ENCODE measurements around the gene USP12.

Gene USP12

DNA sequence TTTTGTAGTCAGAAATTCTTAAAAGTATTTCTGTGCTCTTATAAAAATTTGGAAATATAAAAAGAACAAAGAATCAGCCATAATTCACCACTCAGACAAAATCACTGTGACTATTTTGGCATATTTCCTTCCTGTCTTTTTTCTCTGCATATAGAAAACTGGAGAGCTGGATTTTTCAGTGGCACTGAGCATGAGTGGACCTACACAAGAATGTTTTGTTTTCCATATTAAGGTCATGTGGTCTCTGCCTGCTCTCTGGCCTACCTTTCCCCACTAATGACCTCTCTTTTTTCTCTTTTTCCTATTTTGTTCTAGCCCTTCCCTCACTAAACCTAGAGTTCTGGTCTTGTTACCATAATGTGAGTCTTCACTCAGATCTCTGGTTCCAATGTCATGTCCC, 17.6 kb upstream of the USP12 start:
- Histone ChIP-seq H3K4me2 (no peak overlapping the region), H3K9ac (no peak overlapping the region), H3K27ac (no peak overlapping the region), H3K36me3 (ENCODE audit: insufficient read depth) (no peaks in the 10 kb centered on the region), H3K79me2 (ENCODE audit: insufficient read depth, low read depth) (no peaks in the 10 kb centered on the region), H4K20me1 (ENCODE audit: insufficient read depth) (no peaks in the 10 kb centered on the region), H3K4me3 (IDR thresholded peaks at IDR 0.05; ENCODE audit: insufficient read depth, low read depth, low read length) (no peak overlapping the region), H3K4me1 (ENCODE audit: low read depth, poor library complexity, severe bottlenecking) (no peaks in the 10 kb centered on the region), H3K27me3 (ENCODE audit: insufficient read depth, low read depth) (no peaks in the 10 kb centered on the region), H2AFZ (ENCODE audit: low read depth) (no peak overlapping the region)
- TF ChIP-seq, protein P1, sequence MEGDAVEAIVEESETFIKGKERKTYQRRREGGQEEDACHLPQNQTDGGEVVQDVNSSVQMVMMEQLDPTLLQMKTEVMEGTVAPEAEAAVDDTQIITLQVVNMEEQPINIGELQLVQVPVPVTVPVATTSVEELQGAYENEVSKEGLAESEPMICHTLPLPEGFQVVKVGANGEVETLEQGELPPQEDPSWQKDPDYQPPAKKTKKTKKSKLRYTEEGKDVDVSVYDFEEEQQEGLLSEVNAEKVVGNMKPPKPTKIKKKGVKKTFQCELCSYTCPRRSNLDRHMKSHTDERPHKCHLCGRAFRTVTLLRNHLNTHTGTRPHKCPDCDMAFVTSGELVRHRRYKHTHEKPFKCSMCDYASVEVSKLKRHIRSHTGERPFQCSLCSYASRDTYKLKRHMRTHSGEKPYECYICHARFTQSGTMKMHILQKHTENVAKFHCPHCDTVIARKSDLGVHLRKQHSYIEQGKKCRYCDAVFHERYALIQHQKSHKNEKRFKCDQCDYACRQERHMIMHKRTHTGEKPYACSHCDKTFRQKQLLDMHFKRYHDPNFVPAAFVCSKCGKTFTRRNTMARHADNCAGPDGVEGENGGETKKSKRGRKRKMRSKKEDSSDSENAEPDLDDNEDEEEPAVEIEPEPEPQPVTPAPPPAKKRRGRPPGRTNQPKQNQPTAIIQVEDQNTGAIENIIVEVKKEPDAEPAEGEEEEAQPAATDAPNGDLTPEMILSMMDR (conservative IDR thresholded peaks at IDR 0.05; ENCODE audit: low read depth, low read length) = no peak

DNA sequence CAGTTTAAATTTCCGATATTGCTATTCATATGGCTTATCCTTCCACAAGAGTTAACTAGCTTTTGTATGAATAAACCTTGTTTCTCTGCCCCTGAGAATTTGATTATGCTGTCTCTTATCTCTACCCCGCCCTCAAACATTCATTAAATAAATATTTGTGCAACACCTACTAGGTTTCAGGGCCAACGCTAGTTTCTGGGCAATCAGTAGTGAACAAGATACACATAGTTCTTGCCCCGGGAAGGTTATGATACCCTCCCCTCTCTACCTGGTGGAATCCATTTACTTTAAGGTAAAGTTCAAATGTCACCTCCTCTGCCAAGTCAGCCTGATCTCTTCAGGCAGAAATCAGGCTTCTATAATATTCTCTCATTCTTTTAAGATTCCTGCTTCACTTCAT, 16.6 kb upstream of the USP12 start:
- Histone ChIP-seq H3K9ac (no peak overlapping the region), H3K4me2 (no peak overlapping the region), H3K79me2 (ENCODE audit: insufficient read depth, low read depth) (no peaks in the 10 kb centered on the region), H4K20me1 (ENCODE audit: insufficient read depth) (no peaks in the 10 kb centered on the region), H3K4me1 (ENCODE audit: low read depth, poor library complexity, severe bottlenecking) (no peaks in the 10 kb centered on the region), H3K36me3 (ENCODE audit: insufficient read depth) (no peaks in the 10 kb centered on the region), H3K27me3 (ENCODE audit: insufficient read depth, low read depth) (no peaks in the 10 kb centered on the region), H2AFZ (ENCODE audit: low read depth) (no peak overlapping the region), H3K27ac (no peak overlapping the region), H3K4me3 (IDR thresholded peaks at IDR 0.05; ENCODE audit: insufficient read depth, low read depth, low read length) (no peak overlapping the region)
- TF ChIP-seq, protein P1 (conservative IDR thresholded peaks at IDR 0.05; ENCODE audit: low read depth, low read length) = no peak

DNA sequence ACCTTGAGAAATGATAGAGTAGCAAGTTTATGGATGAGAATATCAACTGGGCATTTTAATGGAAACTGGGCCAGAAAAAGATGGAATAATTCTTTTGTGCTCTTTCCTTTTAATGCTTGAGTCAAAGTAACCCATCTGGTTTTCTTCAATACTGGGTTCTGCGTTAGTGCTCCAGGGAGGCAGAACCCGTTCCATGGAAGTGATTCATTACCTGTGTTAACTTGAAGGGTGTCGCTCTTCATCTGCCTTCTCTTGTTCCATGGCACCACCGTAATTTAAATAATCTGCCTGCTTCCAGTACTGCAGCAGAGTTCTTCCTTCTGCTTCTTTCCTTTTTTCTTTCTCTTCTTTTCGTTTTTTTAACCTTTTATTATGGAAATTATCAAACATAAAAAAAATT, 14.7 kb upstream of the USP12 start:
- Histone ChIP-seq H3K4me1 (ENCODE audit: low read depth, poor library complexity, severe bottlenecking) (no peaks in the 10 kb centered on the region), H3K79me2 (ENCODE audit: insufficient read depth, low read depth) (no peaks in the 10 kb centered on the region), H3K4me2 (no peak overlapping the region), H3K36me3 (ENCODE audit: insufficient read depth) (no peaks in the 10 kb centered on the region), H3K27me3 (ENCODE audit: insufficient read depth, low read depth) (no peaks in the 10 kb centered on the region), H3K27ac (no peak overlapping the region), H3K9ac (no peak overlapping the region), H3K4me3 (IDR thresholded peaks at IDR 0.05; ENCODE audit: insufficient read depth, low read depth, low read length) (no peak overlapping the region), H4K20me1 (ENCODE audit: insufficient read depth) (no peaks in the 10 kb centered on the region), H2AFZ (ENCODE audit: low read depth) (no peak overlapping the region)
- TF ChIP-seq, protein P1 (conservative IDR thresholded peaks at IDR 0.05; ENCODE audit: low read depth, low read length) = no peak

DNA sequence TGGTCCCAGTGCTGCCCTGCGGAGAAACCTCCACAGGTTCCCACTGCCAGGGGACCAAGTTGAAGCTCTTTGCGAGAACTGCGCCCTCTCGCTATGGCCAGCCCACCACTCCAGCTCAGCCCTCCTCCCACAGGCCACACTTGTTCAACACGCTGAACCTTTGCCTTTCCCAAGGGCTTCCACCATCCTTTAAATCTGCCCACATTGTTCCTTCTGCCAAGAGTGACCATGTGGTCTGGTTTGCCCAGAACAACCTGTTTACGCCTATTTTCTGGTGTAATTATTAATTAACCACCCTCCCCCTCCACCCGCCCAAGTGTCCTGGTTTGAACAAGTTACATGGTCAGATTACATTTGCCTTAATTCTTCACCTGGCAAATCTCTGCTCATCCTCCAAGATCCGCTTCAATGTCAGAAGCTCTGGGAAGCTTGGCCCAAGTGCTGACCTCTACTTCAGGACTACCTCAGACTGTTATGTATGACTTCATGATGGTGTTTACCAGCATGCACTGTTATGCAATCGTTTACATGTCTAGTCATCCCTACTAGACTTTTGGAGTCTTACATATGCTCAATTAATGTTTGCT, 12.0 kb upstream of the USP12 start:
- Histone ChIP-seq H3K4me1 (ENCODE audit: low read depth, poor library complexity, severe bottlenecking) (no peaks in the 10 kb centered on the region), H3K4me2 (no peak overlapping the region), H3K27ac (no peak overlapping the region)

More for the DNA sequence above, 12.0 kb upstream of the USP12 start:
- H3K36me3 ChIP-seq (ENCODE audit: insufficient read depth) = no peaks in the 10 kb centered on the region
- H3K79me2 ChIP-seq (ENCODE audit: insufficient read depth, low read depth) = no peaks in the 10 kb centered on the region
- no peaks in the 10 kb centered on the region for H4K20me1 ChIP-seq (ENCODE audit: insufficient read depth)
- TF ChIP-seq, protein P1 (conservative IDR thresholded peaks at IDR 0.05; ENCODE audit: low read depth, low read length) = no peak
- H3K27me3 ChIP-seq (ENCODE audit: insufficient read depth, low read depth) = no peaks in the 10 kb centered on the region
- H2AFZ ChIP-seq (ENCODE audit: low read depth) = no peak overlapping the region
- no peak overlapping the region for H3K4me3 ChIP-seq (IDR thresholded peaks at IDR 0.05; ENCODE audit: insufficient read depth, low read depth, low read length)
- H3K9ac ChIP-seq = no peak overlapping the region
